Measurements from ENCODE around the gene TNN. TPM values are rescaled to one million over a fixed set of nuclear protein-coding genes. Genes with fewer than 3 reads are reported as not detected.
"Not testable (repeated sequence)": the region's sequence is repeated elsewhere in the genome, so short reads cannot be mapped to it uniquely, and the experiment has no call there.

Gene TNN
- total RNA-seq, 1 experiment from 2014 or later, result not detected

GRCh38 chr1:175042650-175043049 lies 25.0 kb upstream of the TNN start:
- Mint-ChIP-seq H3K36me3 (ENCODE audit: insufficient read depth, unreplicated experiment) (no peaks in the 10 kb centered on the region), H3K4me3 (ENCODE audit: unreplicated experiment) (no peak overlapping the region), H3K27ac (ENCODE audit: unreplicated experiment) (no peak overlapping the region), H3K9me3 (ENCODE audit: unreplicated experiment) (peaks cover 6% of the 10 kb centered on the region), H3K27me3 (ENCODE audit: insufficient read depth, unreplicated experiment) (peaks cover 2% of the 10 kb centered on the region), H3K4me1 (ENCODE audit: low read depth, unreplicated experiment) (peaks cover 7% of the 10 kb centered on the region)
- no peak for TF ChIP-seq CTCF (IDR thresholded peaks at IDR 0.05; ENCODE audit: insufficient read depth in 1 of 2, low read depth in 1 of 2, low read length in 1 of 2, severe bottlenecking in 1 of 2, unreplicated experiment in 1 of 2)
- Histone ChIP-seq H3K36me3 (ENCODE audit: control insufficient read depth, insufficient read depth, low read length) (no peaks in the 10 kb centered on the region), H3K4me1 (no peaks in the 10 kb centered on the region), H3K4me3 (ENCODE audit: low read depth, low read length) (no peak overlapping the region), H3K27me3 (replicated peaks; ENCODE audit: control insufficient read depth, insufficient read depth, low read length) (no peaks in the 10 kb centered on the region), H3K9me3 (no peaks in the 10 kb centered on the region)
- no peak for DNase-seq
- ChIA-PET POLR2A (no interaction called here), CTCF (no interaction called here)
- intact Hi-C loops (cut with micrococcal nuclease; ENCODE audit: unreplicated experiment), result no loop called here
- no TSS peak for BruUV-seq (replicated peaks)

- H3K27ac Mint-ChIP-seq (ENCODE audit: unreplicated experiment), result no peak overlapping the region
- H3K9me3 Mint-ChIP-seq (ENCODE audit: unreplicated experiment), result peaks cover 10% of the 10 kb centered on the region
- H3K27me3 Mint-ChIP-seq (ENCODE audit: insufficient read depth, unreplicated experiment), result peaks cover 11% of the 10 kb centered on the region
- H3K36me3 ChIP-seq (ENCODE audit: control insufficient read depth, insufficient read depth, low read length), result no peaks in the 10 kb centered on the region
- H3K4me3 Mint-ChIP-seq (ENCODE audit: unreplicated experiment), result no peak overlapping the region
- no TSS peak for BruUV-seq (replicated peaks)
- H3K4me1 Mint-ChIP-seq (ENCODE audit: low read depth, unreplicated experiment), result peaks cover 7% of the 10 kb centered on the region
- intact Hi-C loops (cut with micrococcal nuclease; ENCODE audit: unreplicated experiment), result no loop called here
- no peaks in the 10 kb centered on the region for H3K9me3 ChIP-seq
- ChIA-PET CTCF (no interaction called here), POLR2A (no interaction called here)
- DNase-seq, result no peak
- H3K4me1 ChIP-seq, result no peaks in the 10 kb centered on the region
- TF ChIP-seq CTCF (IDR thresholded peaks at IDR 0.05; ENCODE audit: insufficient read depth in 1 of 2, low read depth in 1 of 2, low read length in 1 of 2, severe bottlenecking in 1 of 2, unreplicated experiment in 1 of 2), result no peak
- H3K36me3 Mint-ChIP-seq (ENCODE audit: insufficient read depth, unreplicated experiment), result no peaks in the 10 kb centered on the region
- no peaks in the 10 kb centered on the region for H3K27me3 ChIP-seq (replicated peaks; ENCODE audit: control insufficient read depth, insufficient read depth, low read length)
- H3K4me3 ChIP-seq (ENCODE audit: low read depth, low read length), result no peak overlapping the region
Observed at GRCh38 chr1:175043824-175044223, 23.8 kb upstream of the TNN start.

GRCh38 chr1:175044591-175044990 lies 23.0 kb upstream of the TNN start:
- H3K4me3 ChIP-seq (ENCODE audit: low read depth, low read length); DNase-seq; H3K4me1 ChIP-seq; H3K4me1 Mint-ChIP-seq (ENCODE audit: low read depth, unreplicated experiment); POLR2A ChIA-PET; intact Hi-C loops (cut with micrococcal nuclease; ENCODE audit: unreplicated experiment); H3K36me3 Mint-ChIP-seq (ENCODE audit: insufficient read depth, unreplicated experiment); H3K4me3 Mint-ChIP-seq (ENCODE audit: unreplicated experiment); H3K27ac Mint-ChIP-seq (ENCODE audit: unreplicated experiment); BruUV-seq (replicated peaks); H3K9me3 ChIP-seq; H3K27me3 ChIP-seq (replicated peaks; ENCODE audit: control insufficient read depth, insufficient read depth, low read length); H3K36me3 ChIP-seq (ENCODE audit: control insufficient read depth, insufficient read depth, low read length): not testable (repeated sequence)
- peaks cover 10% of the 10 kb centered on the region for H3K9me3 Mint-ChIP-seq (ENCODE audit: unreplicated experiment)
- H3K27me3 Mint-ChIP-seq (ENCODE audit: insufficient read depth, unreplicated experiment), result peaks cover 17% of the 10 kb centered on the region
- CTCF ChIA-PET, result interaction anchor here (0.8 kb wide), 1 partner anchor 81 kb away, joined by 4 read pairs; no protein-coding TSS in a partner anchor

GRCh38 chr1:175045097-175045496 lies 22.5 kb upstream of the TNN start:
- Mint-ChIP-seq H3K27me3 (ENCODE audit: insufficient read depth, unreplicated experiment) (peaks cover 17% of the 10 kb centered on the region), H3K4me3 (ENCODE audit: unreplicated experiment) (no peak overlapping the region), H3K27ac (ENCODE audit: unreplicated experiment) (no peak overlapping the region), H3K4me1 (ENCODE audit: low read depth, unreplicated experiment) (peaks cover 7% of the 10 kb centered on the region), H3K9me3 (ENCODE audit: unreplicated experiment) (peaks cover 10% of the 10 kb centered on the region), H3K36me3 (ENCODE audit: insufficient read depth, unreplicated experiment) (no peaks in the 10 kb centered on the region)
- no peaks in the 10 kb centered on the region for H3K9me3 ChIP-seq
- ChIA-PET CTCF (interaction anchor here (0.8 kb wide), 1 partner anchor 80 kb away, joined by 4 read pairs; no protein-coding TSS in a partner anchor), POLR2A (no interaction called here)
- no peak for TF ChIP-seq CTCF (IDR thresholded peaks at IDR 0.05; ENCODE audit: insufficient read depth in 1 of 2, low read depth in 1 of 2, low read length in 1 of 2, severe bottlenecking in 1 of 2, unreplicated experiment in 1 of 2)
- no peaks in the 10 kb centered on the region for H3K36me3 ChIP-seq (ENCODE audit: control insufficient read depth, insufficient read depth, low read length)
- no peaks in the 10 kb centered on the region for H3K4me1 ChIP-seq
- no peaks in the 10 kb centered on the region for H3K27me3 ChIP-seq (replicated peaks; ENCODE audit: control insufficient read depth, insufficient read depth, low read length)
- no peak overlapping the region for H3K4me3 ChIP-seq (ENCODE audit: low read depth, low read length)
- no peak for DNase-seq
- intact Hi-C loops (cut with micrococcal nuclease; ENCODE audit: unreplicated experiment), result no loop called here
- no TSS peak for BruUV-seq (replicated peaks)
